HCT116 (cell line): ENCODE data around the gene ARFGEF3.

ENCODE experiments used
- CEBPB ChIP-seq: IDR thresholded peaks from 2 replicates; pipeline ENCODE4 v1.6.1; 2012; ENCODE audit warnings: low read depth
- EZH2 ChIP-seq: fragments of 200-600 bp; sonication (generic); IDR thresholded peaks from 2 replicates; pipeline ENCODE4 v1.6.1; 2017; ENCODE audit warnings: antibody characterized with exemption, mixed run types
- EZH2phosphoT487 ChIP-seq: fragments of 200-600 bp; IDR thresholded peaks from 2 replicates; pipeline ENCODE4 v1.6.1; 2018; ENCODE audit warnings: antibody characterized with exemption, borderline replicate concordance
- POLR2A ChIP-seq: IDR thresholded peaks from 2 replicates; pipeline ENCODE4 v1.7.0; 2011; ENCODE audit warnings: borderline replicate concordance; ENCODE audit not compliant: insufficient read depth, insufficient read length; ENCODE audit errors: extremely low read depth
- REST ChIP-seq: IDR thresholded peaks from 2 replicates; pipeline ENCODE4 v1.6.1; 2012; ENCODE audit warnings: low read depth
- SIN3A ChIP-seq: IDR thresholded peaks from 2 replicates; pipeline ENCODE4 v1.6.1; 2012; ENCODE audit warnings: low read depth
- SRF ChIP-seq: IDR thresholded peaks from 2 replicates; pipeline ENCODE4 v1.6.1; 2012; ENCODE audit warnings: low read depth
- TF ChIP-seq, protein P1 (sequence below), 3 experiments: fragments of 200-600 bp in 1 of 3; sonication (generic) in 1 of 3; IDR thresholded peaks in 2 of 3; conservative IDR thresholded peaks in 1 of 3; 2 replicates each; pipeline ENCODE4 v1.5.1; 2012 to 2017; ENCODE audit warnings: low read depth in 2 of 3, low read length in 2 of 3, antibody characterized with exemption in 1 of 3, borderline replicate concordance in 1 of 3, control low read depth in 1 of 3, mild to moderate bottlenecking in 1 of 3, mixed read lengths in 1 of 3, mixed run types in 1 of 3, moderate library complexity in 1 of 3; ENCODE audit not compliant: insufficient read depth in 1 of 3
- TF ChIP-seq, protein P2 (sequence below): IDR thresholded peaks from 2 replicates; pipeline ENCODE4 v1.6.1; 2012

DNA sequence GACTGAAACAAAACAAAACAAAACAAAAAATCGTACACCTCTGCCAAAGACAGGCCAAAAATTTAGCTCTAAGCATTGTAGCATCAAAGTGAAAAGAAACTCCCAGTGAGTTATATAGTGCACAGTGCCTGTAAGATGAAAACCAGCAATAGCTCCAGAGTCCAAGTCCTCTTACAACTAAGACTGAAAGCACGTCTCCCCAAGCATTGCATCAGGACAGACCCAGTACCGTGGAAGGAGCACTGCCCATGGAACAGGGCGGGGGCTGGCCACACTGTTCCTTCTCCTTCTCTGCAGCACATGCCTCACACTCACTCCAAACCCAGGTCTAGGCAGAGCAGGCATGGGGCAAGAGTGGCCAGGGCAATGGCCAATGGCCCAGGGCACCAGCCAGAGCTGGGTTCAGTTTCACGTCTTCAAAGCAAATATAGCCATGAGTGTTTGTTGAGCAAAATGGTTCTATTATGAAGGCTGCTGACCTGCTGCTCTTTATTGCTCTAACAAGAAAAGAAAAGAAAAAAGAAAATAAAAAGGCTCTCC lies 128.8 kb downstream of the ARFGEF3 start:
- TF ChIP-seq CEBPB (no peak), POLR2A (no peak), SRF (no peak), EZH2phosphoT487 (no peak), EZH2 (no peak), SIN3A (no peak), REST (no peak)
- TF ChIP-seq, protein P1, sequence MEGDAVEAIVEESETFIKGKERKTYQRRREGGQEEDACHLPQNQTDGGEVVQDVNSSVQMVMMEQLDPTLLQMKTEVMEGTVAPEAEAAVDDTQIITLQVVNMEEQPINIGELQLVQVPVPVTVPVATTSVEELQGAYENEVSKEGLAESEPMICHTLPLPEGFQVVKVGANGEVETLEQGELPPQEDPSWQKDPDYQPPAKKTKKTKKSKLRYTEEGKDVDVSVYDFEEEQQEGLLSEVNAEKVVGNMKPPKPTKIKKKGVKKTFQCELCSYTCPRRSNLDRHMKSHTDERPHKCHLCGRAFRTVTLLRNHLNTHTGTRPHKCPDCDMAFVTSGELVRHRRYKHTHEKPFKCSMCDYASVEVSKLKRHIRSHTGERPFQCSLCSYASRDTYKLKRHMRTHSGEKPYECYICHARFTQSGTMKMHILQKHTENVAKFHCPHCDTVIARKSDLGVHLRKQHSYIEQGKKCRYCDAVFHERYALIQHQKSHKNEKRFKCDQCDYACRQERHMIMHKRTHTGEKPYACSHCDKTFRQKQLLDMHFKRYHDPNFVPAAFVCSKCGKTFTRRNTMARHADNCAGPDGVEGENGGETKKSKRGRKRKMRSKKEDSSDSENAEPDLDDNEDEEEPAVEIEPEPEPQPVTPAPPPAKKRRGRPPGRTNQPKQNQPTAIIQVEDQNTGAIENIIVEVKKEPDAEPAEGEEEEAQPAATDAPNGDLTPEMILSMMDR (IDR thresholded peaks at IDR 0.05 in 2 of 3, conservative IDR thresholded peaks at IDR 0.05 in 1 of 3; ENCODE audit: borderline replicate concordance in 1 of 3, insufficient read depth in 1 of 3, low read depth in 2 of 3, low read length in 2 of 3): no peak
- TF ChIP-seq, protein P2, sequence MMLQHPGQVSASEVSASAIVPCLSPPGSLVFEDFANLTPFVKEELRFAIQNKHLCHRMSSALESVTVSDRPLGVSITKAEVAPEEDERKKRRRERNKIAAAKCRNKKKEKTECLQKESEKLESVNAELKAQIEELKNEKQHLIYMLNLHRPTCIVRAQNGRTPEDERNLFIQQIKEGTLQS: no peak
